ENCODE measurements around the gene NHS. TPM values are rescaled to one million over a fixed set of nuclear protein-coding genes. Genes with fewer than 3 reads are reported as not detected.

NHS gene
- total RNA-seq, 4 donors from 2014 or later: 13.2 to 39.0 (median 31.5) TPM

- Histone ChIP-seq H3K9me3 (no peaks in the 10 kb centered on the region), H3K36me3 (no peaks in the 10 kb centered on the region), H3K4me3 (no peak overlapping the region), H3K27ac (no peak overlapping the region), H3K27me3 (no peaks in the 10 kb centered on the region), H3K4me1 (no peaks in the 10 kb centered on the region)
- TF ChIP-seq CTCF (IDR thresholded peaks at IDR 0.05): no peak
- TF ChIP-seq POLR2A (IDR thresholded peaks at IDR 0.05): no peak
- DNase-seq (ENCODE audit: low spot score in 2 of 2): no peak
- 28 to 64% methylated on average over 1 of the region's 1 CpG for WGBS, 2 donors
Measured at GRCh38 chrX:17432158-17432557, 57.2 kb downstream of the NHS start.

- no peaks in the 10 kb centered on the region for H3K27me3 ChIP-seq
- no peak for DNase-seq (ENCODE audit: low spot score in 2 of 2)
- no peaks in the 10 kb centered on the region for H3K4me1 ChIP-seq
- H3K4me3 ChIP-seq: no peak overlapping the region
- H3K9me3 ChIP-seq: no peaks in the 10 kb centered on the region
- no peaks in the 10 kb centered on the region for H3K36me3 ChIP-seq
- TF ChIP-seq EP300 (IDR thresholded peaks at IDR 0.05) (no peak), POLR2A (IDR thresholded peaks at IDR 0.05) (no peak), CTCF (IDR thresholded peaks at IDR 0.05) (no peak)
- H3K27ac ChIP-seq: no peak overlapping the region
- 77 to 100% methylated on average over 3 of the region's 3 CpGs for WGBS, 2 donors
Measured at GRCh38 chrX:17433965-17434364, 59.0 kb downstream of the NHS start.

- no peaks in the 10 kb centered on the region for H3K36me3 ChIP-seq
- no peak for DNase-seq (ENCODE audit: low spot score in 2 of 2)
- H3K9me3 ChIP-seq: no peaks in the 10 kb centered on the region
- no peak overlapping the region for H3K27ac ChIP-seq
- no peak overlapping the region for H3K4me3 ChIP-seq
- TF ChIP-seq EP300 (IDR thresholded peaks at IDR 0.05) (no peak), CTCF (IDR thresholded peaks at IDR 0.05) (no peak), POLR2A (IDR thresholded peaks at IDR 0.05) (no peak)
- WGBS, 2 donors: 61 to 67% methylated on average over 2 to 4 of the region's 4 CpGs
- no peaks in the 10 kb centered on the region for H3K27me3 ChIP-seq
- H3K4me1 ChIP-seq: peaks cover 0 to 1% (median 0%) of the 10 kb centered on the region in 4 donors
Measured at GRCh38 chrX:17435476-17435875, 60.5 kb downstream of the NHS start.

- no peaks in the 10 kb centered on the region for H3K36me3 ChIP-seq
- H3K4me1 ChIP-seq: peaks cover 0 to 6% (median 0%) of the 10 kb centered on the region in 4 donors
- H3K4me3 ChIP-seq: no peak overlapping the region
- 84 to 86% methylated on average over 5 to 6 of the region's 6 CpGs for WGBS, 2 donors
- TF ChIP-seq EP300 (IDR thresholded peaks at IDR 0.05) (no peak), POLR2A (IDR thresholded peaks at IDR 0.05) (no peak), CTCF (IDR thresholded peaks at IDR 0.05) (no peak)
- H3K27me3 ChIP-seq: no peaks in the 10 kb centered on the region
- DNase-seq (ENCODE audit: low spot score in 2 of 2): no peak
- no peaks in the 10 kb centered on the region for H3K9me3 ChIP-seq
- H3K27ac ChIP-seq: no peak overlapping the region
Measured at GRCh38 chrX:17438221-17438620, 63.2 kb downstream of the NHS start.

GRCh38 chrX:17440258-17440657 lies 65.3 kb downstream of the NHS start:
- Histone ChIP-seq H3K27ac (no peak overlapping the region), H3K36me3 (no peaks in the 10 kb centered on the region), H3K4me1 (peaks cover 0 to 6% (median 0%) of the 10 kb centered on the region in 4 donors), H3K9me3 (no peaks in the 10 kb centered on the region), H3K27me3 (no peaks in the 10 kb centered on the region), H3K4me3 (no peak overlapping the region)
- no peak for TF ChIP-seq CTCF (IDR thresholded peaks at IDR 0.05)
- TF ChIP-seq EP300 (IDR thresholded peaks at IDR 0.05): no peak
- no peak for TF ChIP-seq POLR2A (IDR thresholded peaks at IDR 0.05)
- DNase-seq (ENCODE audit: low spot score in 2 of 2): no peak
